HCT116 (cell line): ENCODE data around the gene LDB2. TPM values are rescaled to one million over a fixed set of nuclear protein-coding genes. Genes with fewer than 3 reads are reported as not detected.
"Not testable (repeated sequence)": the region's sequence is repeated elsewhere in the genome, so short reads cannot be mapped to it uniquely, and the experiment has no call there.

Experiments used
- ATAC-seq: fragments of 200-7000 bp; cut with Tn5 transposase; 2 replicates; pipeline ENCODE4 v1.9.1; 2020; ENCODE audit warnings: mild to moderate bottlenecking, moderate library complexity
- BruUV-seq: library from RNA; stranded (reverse); fragments of 400-500 nt; replicated peaks from 2 replicates; lab custom pipeline; 2021; lab: Mats Ljungman, UMichigan
- CTCF ChIA-PET: fragments of 300-600 bp; sonication (Branson Sonifier 250); formaldehyde crosslinking; loops from one replicate; lab custom pipeline; 2021; ENCODE audit warnings: antibody characterized with exemption; lab: Charles Lee
- POLR2A ChIA-PET: fragments of 300-600, 350-600 bp; sonication (Branson Sonifier 250); formaldehyde crosslinking; loops from one replicate; lab custom pipeline; 2021; ENCODE audit warnings: antibody characterized with exemption; lab: Charles Lee
- RAD21 ChIA-PET, 2 experiments: fragments of 300-600 bp; sonication (Branson Sonifier 250); formaldehyde crosslinking; loops; one replicate each; lab custom pipeline; 2023; ENCODE audit warnings: low total read pairs in 2 of 2; ENCODE audit not compliant: uncharacterized antibody in 2 of 2, unreplicated experiment in 2 of 2, low non-redundant PET in 1 of 2; lab: Charles Lee
- DNase-seq: peaks from one replicate; pipeline ENCODE4 v3.0.0-alpha.2; 2010; ENCODE audit warnings: low read depth, low spot score
- H2AFZ ChIP-seq: fragments of 200-600 bp; shearing (Covaris generic), sonication (generic); 2 replicates; pipeline ENCODE4 v1.6.1; 2017; ENCODE audit warnings: low read depth, mixed run types, mixed read lengths, antibody characterized with exemption, low read length; ENCODE audit not compliant: poor library complexity, severe bottlenecking
- H3K27ac ChIP-seq: 2 replicates; pipeline ENCODE4 v1.5.1; 2012; ENCODE audit warnings: low read depth, low read length
- H3K27me3 ChIP-seq: fragments of 200-600 bp; sonication (generic); 2 replicates; pipeline ENCODE4 v1.6.1; 2016; ENCODE audit warnings: mixed run types, low read length, mixed read lengths; ENCODE audit not compliant: insufficient read depth
- H3K36me3 ChIP-seq, 2 experiments: fragments of 200-500 bp in 1 of 2; fragments of 200-600 bp in 1 of 2; sonication (Bioruptor generic) in 1 of 2; sonication (generic) in 1 of 2; 2 replicates each; pipeline versions ENCODE4 v1.5.1 to v1.6.1; 2014 to 2016; ENCODE audit warnings: low read length in 2 of 2, inconsistent platforms in 1 of 2, mixed read lengths in 1 of 2, mixed run types in 1 of 2; ENCODE audit not compliant: insufficient read depth in 2 of 2, control insufficient read depth in 1 of 2
- H3K4me1 ChIP-seq, 2 experiments: fragments of 200-600 bp in 1 of 2; sonication (generic) in 1 of 2; 2 replicates each; pipeline versions ENCODE4 v1.5.1 to v1.6.1; 2012 to 2017; ENCODE audit warnings: low read length in 2 of 2, inconsistent platforms in 1 of 2, mild to moderate bottlenecking in 1 of 2, mixed read lengths in 1 of 2, mixed run types in 1 of 2, moderate library complexity in 1 of 2; ENCODE audit not compliant: insufficient read depth in 2 of 2, control insufficient read depth in 1 of 2
- H3K4me2 ChIP-seq: fragments of 200-600 bp; sonication (generic); 2 replicates; pipeline ENCODE4 v1.6.1; 2017; ENCODE audit warnings: mixed run types, low read length, mixed read lengths
- H3K4me3 ChIP-seq, 2 experiments: fragments of 200-600 bp in 1 of 2; sonication (generic) in 1 of 2; replicated peaks in 1 of 2; 2 replicates each; pipeline ENCODE4 v1.5.1; 2011 to 2016; ENCODE audit warnings: low read length in 2 of 2, control low read depth in 1 of 2, low read depth in 1 of 2, mild to moderate bottlenecking in 1 of 2, mixed read lengths in 1 of 2, mixed run types in 1 of 2
- H3K79me2 ChIP-seq: fragments of 200-600 bp; sonication (generic); 2 replicates; pipeline ENCODE4 v1.6.1; 2017; ENCODE audit warnings: mild to moderate bottlenecking, mixed run types, low read length, moderate library complexity, mixed read lengths; ENCODE audit not compliant: insufficient read depth
- H3K9ac ChIP-seq: fragments of 200-600 bp; sonication (generic); 2 replicates; pipeline ENCODE4 v1.6.1; 2016; ENCODE audit warnings: low read length, mixed read lengths
- H3K9me2 ChIP-seq: fragments of 200-600 bp; sonication (generic), shearing (Covaris generic); 2 replicates; pipeline ENCODE4 v1.6.1; 2017; ENCODE audit warnings: mixed run types, mild to moderate bottlenecking, moderate library complexity; ENCODE audit not compliant: insufficient read depth
- H3K9me3 ChIP-seq, 2 experiments: fragments of 200-500 bp in 1 of 2; fragments of 200-600 bp in 1 of 2; sonication (Bioruptor generic) in 1 of 2; sonication (generic) in 1 of 2; 2 replicates each; pipeline ENCODE4 v1.6.1; 2014 to 2017; ENCODE audit warnings: low read length in 2 of 2, mixed read lengths in 2 of 2, inconsistent platforms in 1 of 2, low read depth in 1 of 2, mild to moderate bottlenecking in 1 of 2, mixed run types in 1 of 2, moderate library complexity in 1 of 2; ENCODE audit not compliant: control insufficient read depth in 1 of 2, insufficient read depth in 1 of 2
- H4K20me1 ChIP-seq: fragments of 200-600 bp; sonication (generic), shearing (Covaris generic); 2 replicates; pipeline ENCODE4 v1.6.1; 2017; ENCODE audit warnings: mixed run types, mild to moderate bottlenecking, moderate library complexity; ENCODE audit not compliant: insufficient read depth
- CEBPB ChIP-seq: IDR thresholded peaks from 2 replicates; pipeline ENCODE4 v1.6.1; 2012; ENCODE audit warnings: low read depth
- EZH2phosphoT487 ChIP-seq: fragments of 200-600 bp; IDR thresholded peaks from 2 replicates; pipeline ENCODE4 v1.6.1; 2018; ENCODE audit warnings: antibody characterized with exemption, borderline replicate concordance
- SRF ChIP-seq: IDR thresholded peaks from 2 replicates; pipeline ENCODE4 v1.6.1; 2012; ENCODE audit warnings: low read depth
- intact Hi-C: fragments of 100-400 bp; cut with micrococcal nuclease; formaldehyde crosslinking; loops from 2 replicates; pipeline ENCODE4 v1.10.0; 2022
- total RNA-seq: library from RNA; stranded (reverse); gene quantifications from one replicate; pipeline ENCODE4 v1.2.1, GENCODE V29; 2021; ENCODE audit not compliant: unreplicated experiment
- TF ChIP-seq, protein P1 (sequence below): IDR thresholded peaks from 2 replicates; pipeline ENCODE4 v1.6.1; 2012

LDB2 gene
- total RNA-seq, 1 experiment from 2014 or later: 0.12 TPM

DNA sequence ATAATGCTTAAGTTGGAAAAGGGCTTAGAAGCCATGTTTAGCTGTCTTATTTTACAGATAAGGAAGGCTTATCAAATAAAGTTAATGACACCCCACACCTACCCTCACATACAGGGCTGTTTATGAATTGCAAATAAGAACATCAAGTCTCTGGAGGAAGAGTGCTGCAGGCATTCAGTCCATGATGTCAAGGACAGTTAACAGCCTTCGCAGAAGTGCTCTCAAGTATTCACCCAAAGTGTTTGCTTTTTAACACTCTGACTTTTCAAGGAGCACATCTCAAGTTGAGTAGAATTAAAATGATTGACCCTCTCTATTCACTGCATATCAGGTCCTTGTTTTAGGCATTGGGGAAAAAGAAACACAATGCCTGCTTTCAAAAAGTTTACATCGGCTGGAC lies 328.7 kb downstream of the LDB2 start:
- TF ChIP-seq CEBPB (no peak), EZH2phosphoT487 (no peak), SRF (no peak)
- TF ChIP-seq, protein P1, sequence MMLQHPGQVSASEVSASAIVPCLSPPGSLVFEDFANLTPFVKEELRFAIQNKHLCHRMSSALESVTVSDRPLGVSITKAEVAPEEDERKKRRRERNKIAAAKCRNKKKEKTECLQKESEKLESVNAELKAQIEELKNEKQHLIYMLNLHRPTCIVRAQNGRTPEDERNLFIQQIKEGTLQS: no peak
- TF ChIP-seq, all 23 proteins: peak for 0
- H3K9me3 ChIP-seq: no peaks in the 10 kb centered on the region
- H3K9me2 ChIP-seq: no peaks in the 10 kb centered on the region
- no peak overlapping the region for H3K9ac ChIP-seq
- no peaks in the 10 kb centered on the region for H3K36me3 ChIP-seq
- no peak overlapping the region for H3K4me2 ChIP-seq
- no peaks in the 10 kb centered on the region; the same call in 1 of the 2 replicates for H4K20me1 ChIP-seq
- ChIA-PET POLR2A (interaction anchor here (0.7 kb wide), 1 partner anchor 344 kb away, joined by 5 read pairs; no protein-coding TSS in a partner anchor), CTCF (no interaction called here), RAD21 (no interaction called here)
- H3K4me1 ChIP-seq: no peaks in the 10 kb centered on the region
- H2AFZ ChIP-seq: no peak overlapping the region
- ATAC-seq: no peak
- H3K79me2 ChIP-seq: no peaks in the 10 kb centered on the region
- no peaks in the 10 kb centered on the region; the same call in 1 of the 2 replicates for H3K27me3 ChIP-seq
- BruUV-seq: no TSS peak
- DNase-seq: no peak
- intact Hi-C loops: no loop called here
- no peak overlapping the region for H3K4me3 ChIP-seq
- H3K27ac ChIP-seq: no peak overlapping the region

DNA sequence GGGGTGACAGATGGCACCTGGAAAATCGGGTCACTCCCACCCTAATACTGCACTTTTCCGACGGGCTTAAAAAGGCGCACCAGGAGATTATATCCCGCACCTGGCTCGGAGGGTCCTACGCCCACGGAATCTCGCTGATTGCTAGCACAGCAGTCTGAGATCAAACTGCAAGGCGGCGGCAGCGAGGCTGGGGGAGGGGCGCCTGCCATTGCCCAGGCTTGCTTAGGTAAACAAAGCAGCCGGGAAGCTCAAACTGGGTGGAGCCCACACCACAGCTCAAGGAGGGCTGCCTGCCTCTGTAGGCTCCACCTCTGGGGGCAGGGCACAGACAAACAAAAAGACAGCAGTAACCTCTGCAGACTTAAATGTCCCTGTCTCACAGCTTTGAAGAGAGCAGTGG lies 341.1 kb downstream of the LDB2 start:
- H3K4me2 ChIP-seq, H3K9me2 ChIP-seq, H3K4me3 ChIP-seq, H4K20me1 ChIP-seq, H3K27me3 ChIP-seq, POLR2A ChIA-PET, ATAC-seq, H3K9me3 ChIP-seq, H3K79me2 ChIP-seq, H3K4me1 ChIP-seq, intact Hi-C loops, DNase-seq, BruUV-seq, CTCF ChIA-PET, H2AFZ ChIP-seq, H3K27ac ChIP-seq, RAD21 ChIA-PET, H3K36me3 ChIP-seq, H3K9ac ChIP-seq: not testable (repeated sequence)
